Body of pancreas (tissue), 4 donors: ENCODE measurements around the gene FHAD1.

Experiments
- POLR2A ChIP-seq, 3 donors: fragments of 450-650 bp; IDR thresholded peaks; one replicate each; pipeline ENCODE4 v1.6.1; 2016; ENCODE audit warnings: antibody characterized with exemption in 3 of 3, mild to moderate bottlenecking in 2 of 3
- TF ChIP-seq, protein P1 (sequence below), 7 experiments: fragments of 450-650 bp in 4 of 7; fragments of 200-600 bp in 3 of 7; sonication (generic) in 3 of 7; IDR thresholded peaks; one replicate each; pipeline ENCODE4 v1.5.1; 2016 to 2019; ENCODE audit warnings: antibody characterized with exemption in 7 of 7

DNA sequence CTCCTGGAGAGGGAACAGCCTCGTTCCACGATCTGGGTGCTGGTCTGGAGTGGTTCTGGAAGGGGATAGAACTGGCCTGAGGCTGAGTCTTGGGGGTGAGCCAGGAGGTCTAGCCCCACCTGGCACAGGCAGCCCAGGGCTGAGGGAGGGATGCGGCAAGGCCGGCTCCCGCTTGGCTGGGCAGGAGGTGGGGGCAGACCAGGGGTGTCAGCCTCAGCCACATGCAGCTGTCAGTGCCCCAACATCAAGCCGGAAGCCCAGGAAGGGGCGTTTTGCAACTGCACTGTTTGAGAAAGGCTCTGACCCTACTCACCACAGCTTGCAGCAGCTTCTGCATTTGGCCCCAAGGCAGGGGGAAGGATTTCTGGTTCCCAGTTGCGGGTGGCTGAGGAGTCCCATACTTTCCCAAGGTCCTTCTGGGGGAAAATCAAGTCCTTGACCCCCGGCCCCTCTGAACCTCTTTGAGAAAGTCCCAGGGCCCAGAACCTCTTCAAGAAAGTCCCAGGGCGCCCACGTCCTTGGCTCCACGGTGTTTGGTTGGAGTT, 164.6 kb downstream of the FHAD1 start:
- peak in 1 of 3 donors; percentile 20 for TF ChIP-seq POLR2A (IDR thresholded peaks at IDR 0.05)
- TF ChIP-seq, protein P1, sequence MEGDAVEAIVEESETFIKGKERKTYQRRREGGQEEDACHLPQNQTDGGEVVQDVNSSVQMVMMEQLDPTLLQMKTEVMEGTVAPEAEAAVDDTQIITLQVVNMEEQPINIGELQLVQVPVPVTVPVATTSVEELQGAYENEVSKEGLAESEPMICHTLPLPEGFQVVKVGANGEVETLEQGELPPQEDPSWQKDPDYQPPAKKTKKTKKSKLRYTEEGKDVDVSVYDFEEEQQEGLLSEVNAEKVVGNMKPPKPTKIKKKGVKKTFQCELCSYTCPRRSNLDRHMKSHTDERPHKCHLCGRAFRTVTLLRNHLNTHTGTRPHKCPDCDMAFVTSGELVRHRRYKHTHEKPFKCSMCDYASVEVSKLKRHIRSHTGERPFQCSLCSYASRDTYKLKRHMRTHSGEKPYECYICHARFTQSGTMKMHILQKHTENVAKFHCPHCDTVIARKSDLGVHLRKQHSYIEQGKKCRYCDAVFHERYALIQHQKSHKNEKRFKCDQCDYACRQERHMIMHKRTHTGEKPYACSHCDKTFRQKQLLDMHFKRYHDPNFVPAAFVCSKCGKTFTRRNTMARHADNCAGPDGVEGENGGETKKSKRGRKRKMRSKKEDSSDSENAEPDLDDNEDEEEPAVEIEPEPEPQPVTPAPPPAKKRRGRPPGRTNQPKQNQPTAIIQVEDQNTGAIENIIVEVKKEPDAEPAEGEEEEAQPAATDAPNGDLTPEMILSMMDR (IDR thresholded peaks at IDR 0.05): no peak
